Stimulated activated CD8-positive, alpha-beta memory T cell treated with anti-CD3 and anti-CD28 coated beads, Interleukin-2, amount 100 ng/mL, for 1 hour (primary cell): ENCODE measurements around the gene SLC30A1.

Source experiments
- DNase-seq, 2 donors: peaks; one replicate each; pipeline ENCODE4 v3.0.0-alpha.2; 2020; ENCODE audit warnings: low read depth in 2 of 2

The SLC30A1 gene

GRCh38 chr1:211607754-211608473 lies 29.0 kb upstream of the SLC30A1 start:
- no peak for DNase-seq

GRCh38 chr1:211606914-211607753 lies 28.2 kb upstream of the SLC30A1 start:
- no peak for DNase-seq

- DNase-seq = no peak
Observed at GRCh38 chr1:211606332-211606913, 27.5 kb upstream of the SLC30A1 start.

GRCh38 chr1:211605603-211606331 lies 26.8 kb upstream of the SLC30A1 start:
- DNase-seq = no peak

GRCh38 chr1:211605034-211605433 lies 26.1 kb upstream of the SLC30A1 start:
- no peak for DNase-seq

- no peak for DNase-seq
Observed at GRCh38 chr1:211604548-211604947, 25.6 kb upstream of the SLC30A1 start.

- no peak for DNase-seq
Observed at GRCh38 chr1:211603713-211604112, 24.8 kb upstream of the SLC30A1 start.

- DNase-seq = no peak
Observed at GRCh38 chr1:211603191-211603701, 24.3 kb upstream of the SLC30A1 start.

GRCh38 chr1:211601982-211602670 lies 23.2 kb upstream of the SLC30A1 start:
- DNase-seq = no peak

GRCh38 chr1:211601159-211601558 lies 22.2 kb upstream of the SLC30A1 start:
- no peak for DNase-seq

- DNase-seq = no peak
Observed at GRCh38 chr1:211599250-211599649, 20.3 kb upstream of the SLC30A1 start.

- DNase-seq = no peak
Observed at GRCh38 chr1:211598514-211598913, 19.6 kb upstream of the SLC30A1 start.

- no peak for DNase-seq
Observed at GRCh38 chr1:211596418-211597181, 17.6 kb upstream of the SLC30A1 start.

- DNase-seq = no peak
Observed at GRCh38 chr1:211595419-211595818, 16.5 kb upstream of the SLC30A1 start.

- DNase-seq = no peak
Observed at GRCh38 chr1:211591980-211592493, 13.1 kb upstream of the SLC30A1 start.

GRCh38 chr1:211589782-211590721 lies 11.1 kb upstream of the SLC30A1 start:
- no peak for DNase-seq

- no peak for DNase-seq
Observed at GRCh38 chr1:211588711-211589110, 9.8 kb upstream of the SLC30A1 start.

GRCh38 chr1:211587123-211587522 lies 8.2 kb upstream of the SLC30A1 start:
- no peak for DNase-seq

- DNase-seq = no peak
Observed at GRCh38 chr1:211586538-211586937, 7.6 kb upstream of the SLC30A1 start.
